Stimulated activated naive CD8-positive, alpha-beta T cell treated with anti-CD3 and anti-CD28 coated beads, Interleukin-15, amount 100 ng/mL, for 72 hours (primary cell): ENCODE data around the gene MUC6.
A peak's percentile ranks its signal among the peaks of the same experiment; 100 is the strongest.

Experiments
- ATAC-seq: fragments of 150-1000 bp; cut with Tn5 transposase; 2 replicates; pipeline ENCODE4 v1.10.0; 2021; ENCODE audit warnings: mild to moderate bottlenecking, moderate library complexity
- DNase-seq, 2 donors: peaks; one replicate each; pipeline ENCODE4 v3.0.0; 2021 to 2022
- H3K27ac Mint-ChIP-seq, 2 donors: one replicate each; pipeline ENCODE4 v1.8.0; 2022; ENCODE audit warnings: mild to moderate bottlenecking in 2 of 2, mixed read lengths in 2 of 2, moderate library complexity in 2 of 2
- H3K27me3 Mint-ChIP-seq: one replicate; pipeline ENCODE4 v1.8.0; 2022; ENCODE audit warnings: mixed read lengths
- H3K4me1 Mint-ChIP-seq: one replicate; pipeline ENCODE4 v1.8.0; 2022; ENCODE audit warnings: mild to moderate bottlenecking, mixed read lengths
- H3K4me3 Mint-ChIP-seq, 2 donors: one replicate each; pipeline ENCODE4 v1.8.0; 2022; ENCODE audit warnings: mild to moderate bottlenecking in 2 of 2, mixed read lengths in 2 of 2, moderate library complexity in 1 of 2
- H3K9me3 Mint-ChIP-seq, 2 donors: one replicate each; pipeline ENCODE4 v1.8.0; 2022; ENCODE audit warnings: mixed read lengths in 2 of 2

Gene MUC6

DNA sequence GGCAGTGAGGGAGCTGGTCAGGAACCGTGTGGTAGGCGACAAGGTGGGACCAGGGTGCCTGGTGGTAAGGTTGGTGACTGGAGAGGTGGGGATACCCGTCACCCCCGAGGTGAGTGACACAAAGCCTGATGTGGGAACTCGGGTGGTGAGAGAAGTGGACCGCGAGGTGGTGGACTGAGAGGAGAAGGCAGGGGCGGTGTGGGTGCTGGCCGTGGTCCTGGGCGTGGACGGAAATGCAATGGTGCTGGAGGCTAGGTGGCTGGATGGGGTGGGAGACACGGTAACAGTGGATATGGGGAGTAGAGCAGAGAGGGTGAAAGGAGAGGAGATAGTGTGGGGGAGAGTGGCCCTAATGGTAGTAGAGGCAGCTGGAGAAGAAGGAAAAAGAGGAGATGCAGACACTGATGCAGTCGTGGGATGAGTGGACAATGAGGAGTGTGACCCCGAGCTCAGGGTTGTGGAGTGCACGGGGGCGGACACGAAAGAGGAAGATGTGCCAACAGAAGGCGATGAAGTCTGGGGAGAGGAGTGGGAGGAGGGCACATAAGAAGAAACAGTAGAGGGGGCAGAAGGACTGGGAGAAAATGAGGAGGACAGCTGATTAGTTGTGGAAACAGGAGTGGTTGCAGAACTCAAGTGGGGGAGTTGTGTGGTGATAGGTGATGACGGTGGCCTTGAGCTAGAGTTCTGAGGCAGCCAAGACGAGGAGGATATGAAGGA lies 20.5 kb downstream of the MUC6 start:
- Mint-ChIP-seq H3K4me1 (peaks cover 23% of the 10 kb centered on the region), H3K27me3 (no peaks in the 10 kb centered on the region), H3K27ac (no peak overlapping the region), H3K9me3 (peaks cover 14 to 22% of the 10 kb centered on the region in 2 donors), H3K4me3 (no peak overlapping the region)
- DNase-seq (no peak), ATAC-seq (no peak)

DNA sequence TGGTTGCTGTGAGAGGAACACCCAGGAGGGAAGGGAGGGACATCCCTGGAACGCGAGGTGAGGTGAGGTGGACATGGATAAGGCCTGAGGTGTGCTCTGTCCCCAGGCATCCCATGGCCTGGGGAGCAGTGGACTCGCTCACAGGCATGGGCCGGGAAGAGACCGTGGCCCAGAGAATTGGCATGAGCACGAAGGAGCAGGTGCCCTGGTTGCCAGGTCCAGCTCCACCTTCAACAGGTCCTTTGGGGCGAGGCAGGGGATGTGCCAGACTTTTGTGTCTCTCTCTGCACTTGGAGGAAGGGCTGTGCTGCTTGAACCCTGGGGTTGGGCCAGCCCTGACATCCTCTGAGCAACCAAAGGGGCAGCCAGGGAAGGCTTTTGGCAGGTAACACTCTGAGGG lies 21.5 kb downstream of the MUC6 start:
- ATAC-seq (no peak), DNase-seq (no peak)
- Mint-ChIP-seq H3K4me1 (peaks cover 23% of the 10 kb centered on the region), H3K27ac (no peak overlapping the region), H3K4me3 (no peak overlapping the region), H3K27me3 (no peaks in the 10 kb centered on the region), H3K9me3 (peaks cover 14 to 22% of the 10 kb centered on the region in 2 donors)

DNA sequence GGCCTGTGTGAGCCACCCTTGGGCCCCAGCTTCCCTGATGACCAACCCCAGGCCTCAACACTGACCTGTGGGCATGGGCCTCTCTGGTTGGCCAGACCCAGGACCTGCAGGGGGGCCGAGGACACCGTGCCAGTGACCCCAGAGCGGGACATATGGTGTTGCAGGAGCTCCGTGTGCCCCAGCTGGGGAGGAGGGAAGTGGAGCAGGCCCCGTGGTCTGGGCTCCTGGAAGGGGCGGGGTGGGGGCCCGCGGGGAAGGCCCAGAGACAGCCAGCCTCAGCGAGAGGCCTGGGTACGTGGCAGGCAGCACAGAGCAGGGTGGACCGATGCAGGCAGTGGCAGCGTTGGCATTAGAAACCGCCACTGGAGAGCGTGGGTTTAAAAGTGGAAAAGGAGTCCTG lies 22.2 kb downstream of the MUC6 start:
- DNase-seq (no peak), ATAC-seq (no peak)
- no peak overlapping the region for H3K4me3 Mint-ChIP-seq
- no peaks in the 10 kb centered on the region for H3K27me3 Mint-ChIP-seq
- H3K27ac Mint-ChIP-seq: no peak overlapping the region
- H3K4me1 Mint-ChIP-seq: peaks cover 23% of the 10 kb centered on the region
- H3K9me3 Mint-ChIP-seq: peaks cover 14 to 22% of the 10 kb centered on the region in 2 donors

DNA sequence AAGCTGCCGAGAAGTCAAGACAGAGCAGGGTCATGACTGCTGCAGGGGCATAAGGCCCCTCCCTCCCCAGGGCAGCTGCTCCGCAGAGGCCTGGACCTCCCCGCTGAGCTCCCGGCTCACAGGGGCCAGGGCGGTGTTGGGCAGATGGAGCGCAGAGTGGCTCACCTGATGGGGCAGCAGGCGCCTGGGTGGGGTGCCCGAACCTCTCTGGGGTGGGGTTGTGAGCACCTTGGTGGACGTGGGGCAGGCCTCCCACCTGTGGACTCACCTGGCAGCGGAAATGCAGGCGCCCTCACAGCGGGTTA lies 22.9 kb downstream of the MUC6 start:
- H3K27ac Mint-ChIP-seq: no peak overlapping the region
- ATAC-seq (no peak), DNase-seq (no peak)
- peaks cover 14 to 22% of the 10 kb centered on the region in 2 donors for H3K9me3 Mint-ChIP-seq
- H3K4me1 Mint-ChIP-seq: peaks cover 23% of the 10 kb centered on the region
- no peaks in the 10 kb centered on the region for H3K27me3 Mint-ChIP-seq
- no peak overlapping the region for H3K4me3 Mint-ChIP-seq

DNA sequence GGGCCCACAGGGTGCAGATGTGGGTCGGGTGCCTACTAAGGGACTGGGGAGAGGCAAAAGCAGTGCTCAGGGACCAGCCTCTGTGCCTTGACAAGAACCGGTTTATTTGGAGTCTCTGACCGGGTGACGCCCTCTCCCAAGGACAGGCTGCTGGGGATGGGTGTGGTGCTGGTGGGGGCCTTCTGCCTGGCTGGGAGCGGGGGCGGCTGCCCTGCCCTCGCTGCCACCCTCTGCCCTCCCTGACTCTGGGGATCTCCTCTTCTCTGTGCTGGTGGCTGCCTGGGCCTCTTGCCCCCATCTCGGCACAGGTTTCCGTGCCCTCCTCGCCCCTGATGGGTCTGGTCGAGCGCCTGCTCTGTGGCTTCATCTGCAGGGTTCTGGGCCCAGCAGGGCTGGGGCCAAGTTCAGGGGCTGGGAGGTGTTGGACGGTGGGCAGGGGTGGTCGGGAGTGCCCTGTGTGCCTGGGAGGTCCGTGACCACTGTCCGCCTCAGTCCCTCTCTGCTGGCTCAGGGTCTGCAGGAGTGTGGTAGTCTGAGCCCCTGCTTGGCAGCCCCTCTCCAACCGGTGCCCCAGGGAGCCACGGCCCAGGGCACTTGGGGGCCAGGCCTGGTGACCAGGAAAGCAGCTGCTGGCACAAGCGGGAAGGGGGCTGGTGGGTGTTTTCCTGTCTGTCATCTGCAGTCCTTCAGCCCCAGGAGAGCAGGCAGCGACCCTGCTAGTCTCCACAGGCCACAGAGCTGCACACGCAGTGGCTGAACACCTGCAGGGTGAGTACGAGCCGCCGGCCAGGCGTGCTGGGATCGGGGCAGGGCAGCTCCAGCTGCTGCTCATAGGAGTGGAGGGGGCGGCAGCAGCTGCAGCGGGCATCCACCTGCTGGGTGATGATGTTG lies 23.5 kb downstream of the MUC6 start:
- DNase-seq (no peak), ATAC-seq (no peak)
- H3K27ac Mint-ChIP-seq: no peak overlapping the region
- peaks cover 14 to 17% of the 10 kb centered on the region in 2 donors for H3K9me3 Mint-ChIP-seq
- no peaks in the 10 kb centered on the region for H3K27me3 Mint-ChIP-seq
- H3K4me1 Mint-ChIP-seq: peaks cover 18% of the 10 kb centered on the region
- no peak overlapping the region for H3K4me3 Mint-ChIP-seq

DNA sequence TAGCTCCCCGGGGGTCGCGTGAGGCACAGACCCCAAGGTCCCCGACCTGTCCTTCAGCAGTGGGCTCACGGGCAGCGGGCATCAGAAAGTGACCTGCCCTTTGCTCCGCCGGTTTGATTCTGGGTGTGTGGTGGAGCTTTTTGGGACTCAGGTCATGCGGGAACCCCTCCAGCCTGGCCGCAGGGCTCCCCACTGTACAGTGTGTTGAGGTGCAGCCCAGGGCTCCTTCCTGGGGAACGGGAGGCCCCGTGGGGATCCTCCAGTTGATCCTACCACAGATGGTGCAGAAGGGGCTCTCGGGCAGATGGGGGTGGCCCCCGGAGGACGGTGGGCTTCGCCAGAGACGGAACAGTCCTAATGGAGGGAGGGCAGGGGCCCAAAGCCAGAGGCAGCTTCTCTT lies 24.2 kb downstream of the MUC6 start:
- no peak overlapping the region for H3K27ac Mint-ChIP-seq
- peaks cover 9 to 10% of the 10 kb centered on the region in 2 donors for H3K9me3 Mint-ChIP-seq
- H3K4me1 Mint-ChIP-seq: peaks cover 11% of the 10 kb centered on the region
- DNase-seq (no peak), ATAC-seq (no peak)
- H3K27me3 Mint-ChIP-seq: no peaks in the 10 kb centered on the region
- H3K4me3 Mint-ChIP-seq: no peak overlapping the region

DNA sequence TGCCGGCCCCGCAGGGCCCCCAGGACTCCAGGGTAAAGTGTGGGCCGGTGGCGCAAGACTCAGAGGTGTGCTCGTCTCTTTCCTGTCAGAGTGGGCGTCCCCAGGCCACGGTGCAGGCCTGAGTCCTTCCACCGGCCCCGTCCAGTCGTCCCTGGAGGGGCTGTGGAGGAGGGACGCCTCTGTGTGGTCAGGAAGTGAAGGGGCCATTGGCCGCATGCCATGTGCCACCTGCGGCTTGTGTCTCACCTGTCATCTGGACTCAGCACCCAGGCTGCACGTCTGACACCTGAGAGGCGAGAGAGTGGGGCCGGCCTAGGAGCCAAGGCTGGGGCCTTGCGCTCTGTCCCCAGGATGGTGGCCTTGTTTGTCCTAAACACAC lies 25.2 kb downstream of the MUC6 start:
- Mint-ChIP-seq H3K4me3 (no peak overlapping the region), H3K27ac (no peak overlapping the region), H3K4me1 (peaks cover 1% of the 10 kb centered on the region), H3K27me3 (no peaks in the 10 kb centered on the region), H3K9me3 (peaks cover 0 to under 1% of the 10 kb centered on the region in 2 donors)
- ATAC-seq: no peak
- no peak for DNase-seq

DNA sequence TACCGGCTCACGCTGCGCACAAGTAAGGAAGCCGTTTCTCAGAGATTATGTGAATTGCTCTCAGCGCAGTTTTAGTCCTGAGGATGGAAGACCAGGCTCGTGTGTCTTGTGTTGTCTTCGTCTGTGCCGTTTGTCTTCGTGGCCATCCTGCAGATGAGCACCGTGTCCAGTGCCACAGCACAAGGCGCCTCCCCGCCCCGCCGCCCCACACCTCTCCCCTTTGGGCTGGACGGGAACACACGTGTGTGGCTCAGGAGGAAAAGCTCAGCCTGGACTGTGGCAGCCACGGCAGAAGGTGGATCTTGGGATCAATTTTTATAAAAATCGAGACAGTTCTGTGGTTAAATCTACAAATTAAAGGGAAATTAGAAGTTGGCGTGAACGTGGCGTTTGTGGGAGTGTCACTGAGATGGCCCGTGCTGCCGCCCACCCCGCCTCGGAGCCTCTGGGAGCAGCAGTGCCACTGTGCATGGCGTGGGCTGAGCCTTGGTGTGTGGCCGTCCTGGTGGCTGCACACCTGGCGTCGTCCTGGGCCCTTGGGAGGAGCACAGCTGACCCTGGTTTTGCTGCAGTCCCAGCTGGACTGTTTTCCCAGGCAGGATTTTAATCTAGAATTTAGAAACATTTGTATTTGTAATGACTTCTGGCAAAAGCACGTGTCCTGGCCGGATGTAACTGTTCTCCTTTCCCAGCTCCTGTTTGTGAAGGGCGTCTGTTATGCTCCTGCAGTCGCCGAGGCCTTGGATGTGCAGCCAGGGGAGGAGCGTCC lies 25.8 kb downstream of the MUC6 start:
- no peak for DNase-seq
- Mint-ChIP-seq H3K4me1 (no peaks in the 10 kb centered on the region), H3K9me3 (no peaks in the 10 kb centered on the region), H3K4me3 (no peak overlapping the region), H3K27me3 (no peaks in the 10 kb centered on the region), H3K27ac (peak overlapping the region in 1 of 2 donors; percentile 48)
- no peak for ATAC-seq

DNA sequence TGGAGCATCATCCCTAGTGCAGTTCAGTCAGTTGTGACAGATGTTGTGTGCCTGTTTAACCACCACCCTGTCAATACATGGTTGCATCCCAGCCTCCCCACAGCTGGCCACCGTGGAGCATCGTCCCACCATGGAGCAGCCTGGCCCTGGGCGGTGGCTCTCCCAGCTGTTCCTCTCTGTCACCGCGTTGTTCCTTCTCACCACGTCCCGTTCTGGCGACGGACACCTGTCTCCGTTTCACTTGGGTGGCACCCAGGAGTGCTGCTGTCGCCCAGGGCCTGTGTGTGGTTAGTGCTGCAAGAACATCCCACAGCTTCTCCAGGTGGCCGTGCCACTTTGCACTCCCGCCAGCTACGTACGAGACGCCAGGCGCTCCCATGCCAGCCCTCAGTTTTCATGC lies 26.5 kb downstream of the MUC6 start:
- DNase-seq (no peak), ATAC-seq (no peak)
- H3K4me3 Mint-ChIP-seq: no peak overlapping the region
- no peaks in the 10 kb centered on the region for H3K27me3 Mint-ChIP-seq
- no peaks in the 10 kb centered on the region for H3K4me1 Mint-ChIP-seq
- no peaks in the 10 kb centered on the region for H3K9me3 Mint-ChIP-seq
- H3K27ac Mint-ChIP-seq: no peak overlapping the region

DNA sequence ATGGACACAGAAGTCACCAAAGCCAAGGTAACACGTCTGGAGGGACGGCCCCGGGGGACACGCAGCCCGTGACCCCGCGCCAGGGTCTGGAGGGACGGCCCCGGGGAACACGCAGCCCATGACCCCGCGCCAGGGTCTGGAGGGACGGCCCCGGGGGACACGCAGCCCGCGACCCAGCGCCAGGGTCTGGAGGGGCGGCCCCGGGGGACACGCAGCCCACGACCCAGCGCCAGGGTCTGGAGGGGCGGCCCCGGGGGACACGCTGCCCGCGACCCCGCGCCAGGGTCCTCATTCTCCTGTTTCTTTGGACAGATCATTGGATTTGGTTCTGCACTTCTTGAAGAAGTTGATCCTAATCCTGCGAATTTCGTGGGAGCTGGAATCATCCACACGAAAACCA lies 27.1 kb downstream of the MUC6 start:
- no peaks in the 10 kb centered on the region for H3K4me1 Mint-ChIP-seq
- H3K4me3 Mint-ChIP-seq: no peak overlapping the region
- no peak overlapping the region for H3K27ac Mint-ChIP-seq
- no peak for DNase-seq
- no peaks in the 10 kb centered on the region for H3K27me3 Mint-ChIP-seq
- peak; percentile 34 for ATAC-seq
- H3K9me3 Mint-ChIP-seq: no peaks in the 10 kb centered on the region

DNA sequence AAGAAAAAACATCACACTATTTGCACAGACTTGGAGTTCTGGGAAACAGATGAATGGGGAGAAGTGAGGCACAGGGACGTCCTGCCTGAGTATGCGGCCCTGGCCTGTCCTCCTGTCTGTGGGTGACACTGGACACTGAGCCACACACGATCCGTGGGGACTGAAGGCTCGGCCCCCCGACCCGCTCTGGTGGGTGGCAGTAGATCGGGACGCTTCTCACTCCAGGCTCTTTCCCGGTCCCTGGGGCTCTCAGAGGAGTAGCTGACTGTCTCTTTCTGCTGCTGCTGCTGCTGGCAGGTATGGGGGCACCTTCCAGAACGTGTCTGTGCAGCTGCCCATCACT lies 27.7 kb downstream of the MUC6 start:
- no peaks in the 10 kb centered on the region for H3K27me3 Mint-ChIP-seq
- no peaks in the 10 kb centered on the region for H3K9me3 Mint-ChIP-seq
- no peaks in the 10 kb centered on the region for H3K4me1 Mint-ChIP-seq
- ATAC-seq (no peak), DNase-seq (no peak)
- H3K27ac Mint-ChIP-seq: no peak overlapping the region
- no peak overlapping the region for H3K4me3 Mint-ChIP-seq

DNA sequence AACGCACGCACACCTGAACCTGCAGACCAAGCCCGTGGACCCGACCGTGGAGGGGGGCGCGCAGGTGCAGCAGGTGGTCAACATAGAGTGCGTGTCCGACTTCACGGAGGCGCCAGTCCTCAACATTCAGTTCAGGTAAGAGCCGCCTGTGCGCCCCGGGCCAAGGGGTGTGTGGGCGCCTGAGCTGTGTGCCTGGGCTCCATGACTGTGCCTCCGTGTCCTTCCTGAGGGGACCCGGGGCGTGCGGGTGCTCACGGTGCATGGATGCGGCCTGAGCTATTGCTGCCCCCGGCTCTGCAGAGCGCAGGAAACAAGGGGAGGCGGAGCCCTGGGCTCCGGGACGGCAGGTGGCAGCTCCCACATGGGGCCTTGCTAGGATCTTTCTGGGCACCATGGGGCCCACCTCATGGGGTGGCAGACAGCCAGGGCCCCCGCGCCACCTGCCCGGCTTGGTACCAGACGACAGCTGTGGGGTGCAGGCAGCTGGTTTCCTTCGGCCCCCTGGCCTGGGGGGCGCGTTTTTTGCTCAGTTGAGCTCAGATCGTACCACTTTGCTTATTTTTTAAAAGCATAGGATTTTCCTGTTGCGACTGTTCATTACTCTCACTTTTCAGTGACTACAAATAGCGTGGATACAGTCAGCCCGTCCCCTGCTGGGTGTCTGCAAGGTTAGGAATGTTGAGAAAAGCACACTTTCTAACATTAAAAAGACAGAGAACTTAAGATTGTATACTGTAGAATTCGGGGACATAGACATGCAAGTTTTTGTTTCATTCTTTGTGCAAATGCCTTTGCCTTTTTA lies 28.3 kb downstream of the MUC6 start:
- Mint-ChIP-seq H3K9me3 (no peaks in the 10 kb centered on the region), H3K27ac (no peak overlapping the region)
- ATAC-seq: no peak

DNA sequence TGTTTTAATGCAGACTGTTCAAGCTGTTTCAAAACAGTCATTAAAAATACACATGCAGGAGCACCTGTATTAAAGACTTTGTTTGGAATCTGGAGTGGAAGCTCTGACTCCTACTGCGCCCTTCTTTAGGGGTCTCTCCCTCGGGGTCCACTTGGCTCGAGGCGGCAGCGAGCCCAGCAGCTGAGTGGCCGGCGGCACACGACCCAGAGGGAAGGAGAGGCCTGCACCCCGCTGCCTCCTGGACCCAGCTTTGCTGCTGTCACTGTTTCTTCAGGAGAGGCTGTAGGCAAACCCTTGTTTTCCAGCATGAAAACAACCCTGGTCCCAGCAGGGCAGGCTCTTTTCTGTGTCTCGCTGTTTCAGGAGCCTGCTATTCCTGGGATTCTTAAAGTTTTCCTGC lies 29.2 kb downstream of the MUC6 start:
- no peak overlapping the region for H3K27ac Mint-ChIP-seq
- DNase-seq: no peak
- H3K4me3 Mint-ChIP-seq: no peak overlapping the region
- no peaks in the 10 kb centered on the region for H3K9me3 Mint-ChIP-seq
- no peak for ATAC-seq
- no peaks in the 10 kb centered on the region for H3K27me3 Mint-ChIP-seq
- H3K4me1 Mint-ChIP-seq: no peaks in the 10 kb centered on the region

More for the DNA sequence above, 28.3 kb downstream of the MUC6 start:
- DNase-seq: no peak
- H3K4me1 Mint-ChIP-seq: no peaks in the 10 kb centered on the region
- H3K4me3 Mint-ChIP-seq: no peak overlapping the region
- H3K27me3 Mint-ChIP-seq: no peaks in the 10 kb centered on the region

DNA sequence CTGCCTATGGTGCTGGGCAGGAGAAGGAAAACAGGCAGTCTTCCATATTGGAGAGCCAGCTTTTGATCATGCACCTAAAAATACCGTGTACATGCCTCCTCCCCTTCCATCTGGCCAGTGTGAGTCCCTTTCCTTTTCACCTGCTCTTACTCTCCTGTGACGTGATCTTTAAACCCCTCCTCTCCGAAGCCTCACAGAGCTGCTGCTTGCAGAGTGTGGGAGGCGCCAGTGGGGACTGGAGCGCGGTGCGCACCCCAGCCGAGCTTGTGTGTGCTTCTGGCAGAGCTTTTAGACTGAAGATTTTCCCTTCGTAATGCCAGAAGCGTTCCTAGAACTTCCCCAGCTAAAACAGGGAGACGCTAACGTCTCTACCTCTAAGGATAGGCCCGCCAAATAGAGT lies 29.8 kb downstream of the MUC6 start:
- Mint-ChIP-seq H3K27ac (no peak overlapping the region), H3K4me1 (no peaks in the 10 kb centered on the region), H3K4me3 (no peak overlapping the region), H3K27me3 (no peaks in the 10 kb centered on the region), H3K9me3 (no peaks in the 10 kb centered on the region)
- ATAC-seq (no peak), DNase-seq (no peak)

DNA sequence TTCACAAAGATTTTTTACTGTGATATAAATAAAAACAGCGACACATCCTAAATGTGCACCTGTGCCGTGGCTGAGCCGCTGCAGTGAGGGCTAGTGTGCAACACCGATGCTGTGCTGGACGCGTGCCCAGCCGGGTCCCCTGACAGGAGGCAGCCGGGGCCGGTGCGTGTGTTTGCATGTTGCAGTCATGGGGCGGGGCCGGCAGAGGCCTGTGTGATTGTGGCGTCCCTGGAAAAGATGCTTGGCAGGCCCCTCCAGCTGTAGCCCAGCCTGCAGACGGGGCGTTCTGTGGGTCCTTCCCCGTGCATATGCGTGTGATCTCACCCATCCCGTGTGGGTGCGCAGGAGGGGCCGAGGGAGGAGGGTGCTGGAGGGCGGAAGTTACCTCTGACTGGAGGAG lies 30.6 kb downstream of the MUC6 start:
- Mint-ChIP-seq H3K4me3 (no peak overlapping the region), H3K27ac (no peak overlapping the region), H3K4me1 (no peaks in the 10 kb centered on the region), H3K9me3 (no peaks in the 10 kb centered on the region), H3K27me3 (no peaks in the 10 kb centered on the region)
- ATAC-seq (no peak), DNase-seq (no peak)
